Thoracic aorta endothelial cell (primary cell): ENCODE results near the gene UPK3BL1. TPM values are rescaled to one million over a fixed set of nuclear protein-coding genes. Genes with fewer than 3 reads are reported as not detected.

Experiments
- small RNA-seq: library from RNA; depleted of rRNA; stranded (forward); fragments of <200 nt; gene quantifications from one replicate; pipeline ENCODE3, GENCODE V24; 2012
- total RNA-seq: library from RNA; depleted of rRNA; stranded (reverse); fragments of >200 nt; gene quantifications from 2 replicates; pipeline ENCODE4 v1.2.3, GENCODE V29; 2012

Gene UPK3BL1, protein sequence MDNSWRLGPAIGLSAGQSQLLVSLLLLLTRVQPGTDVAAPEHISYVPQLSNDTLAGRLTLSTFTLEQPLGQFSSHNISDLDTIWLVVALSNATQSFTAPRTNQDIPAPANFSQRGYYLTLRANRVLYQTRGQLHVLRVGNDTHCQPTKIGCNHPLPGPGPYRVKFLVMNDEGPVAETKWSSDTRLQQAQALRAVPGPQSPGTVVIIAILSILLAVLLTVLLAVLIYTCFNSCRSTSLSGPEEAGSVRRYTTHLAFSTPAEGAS
- total RNA-seq: 7.0 and 8.0 TPM in 2 replicates

GRCh38 chr7:102642691-102643090 lies at the start of gene UPK3BL1:
TSS of gene UPK3BL1 (minus strand) at chr7:102642791. CDS start at chr7:102642741, 50 bp downstream.

GRCh38 chr7:102671166-102671955 lies 28.8 kb upstream of the UPK3BL1 start, which contains the start of gene POLR2J2:
TSS of gene POLR2J2 (minus strand) at chr7:102671663. CDS start at chr7:102671601, 62 bp downstream.

GRCh38 chr7:102649924-102650323 lies 7.3 kb upstream of the UPK3BL1 start, which contains the start of gene SPDYE2B:
TSS of gene SPDYE2B (plus strand) at chr7:102650319. CDS start at chr7:102652349, 2,030 bp downstream.

GRCh38 chr7:102616507-102617125 lies 26.0 kb downstream of the UPK3BL1 start, which contains the start of gene RASA4:
TSS of gene RASA4 (minus strand) at chr7:102616756. CDS start at chr7:102616689, 67 bp downstream.

Small RNA genes lying within 50 kb of the gene (small RNA-seq; reads per million reads assigned to genes)
- gene AC105052.3 (not detected), gene UPK3BL1 (not detected)

Other genes starting within 250 kb of the UPK3BL1 start
- 14.7 and 16.2 TPM in 2 replicates for gene PRKRIP1, start 246.4 kb downstream of the UPK3BL1 start, total RNA-seq
- 51.2 and 62.2 TPM in 2 replicates for gene ORAI2, start 209.2 kb downstream of the UPK3BL1 start, total RNA-seq
- 6.3 and 7.9 TPM in 2 replicates for gene ALKBH4, start 177.9 kb downstream of the UPK3BL1 start, total RNA-seq
- gene LRWD1, start 177.8 kb downstream of the UPK3BL1 start, total RNA-seq: 23.8 and 32.3 TPM in 2 replicates
- gene POLR2J, start 163.9 kb downstream of the UPK3BL1 start, total RNA-seq: 29.9 and 38.3 TPM in 2 replicates
- 1.7 and 2.8 TPM in 2 replicates for gene RASA4B, start 125.0 kb downstream of the UPK3BL1 start, total RNA-seq
- 0.80 and 3.7 TPM in 2 replicates for gene UPK3BL2, start 99.1 kb downstream of the UPK3BL1 start, total RNA-seq
- not detected in 2 replicates for gene SPDYE2, start 91.6 kb downstream of the UPK3BL1 start, total RNA-seq
- gene POLR2J3, start 70.2 kb downstream of the UPK3BL1 start, total RNA-seq: 49.7 and 95.2 TPM in 2 replicates
- gene RASA4, start 26.0 kb downstream of the UPK3BL1 start, total RNA-seq: 4.5 and 6.6 TPM in 2 replicates
- not detected in 2 replicates for gene SPDYE2B, start 7.5 kb upstream of the UPK3BL1 start, total RNA-seq
- 7.7 and 10.1 TPM in 2 replicates for gene POLR2J2, start 28.9 kb upstream of the UPK3BL1 start, total RNA-seq
- 7.2 and 10.8 TPM in 2 replicates for gene FAM185A, start 106.2 kb upstream of the UPK3BL1 start, total RNA-seq